ENCODE data around the gene SHANK2. TPM values are rescaled to one million over a fixed set of nuclear protein-coding genes. Genes with fewer than 3 reads are reported as not detected.

The SHANK2 gene
- total RNA-seq: not detected in 2 replicates

GRCh38 chr11:71252269-71252769, at the start of gene SHANK2:
Gene SHANK2, minus strand, starts transcription at chr11:71252577. Its CDS starts 105,251 bp downstream, at chr11:71147326.

Other genes with a start within 250 kb of the SHANK2 start
- gene DHCR7, start 195.8 kb upstream of the SHANK2 start, total RNA-seq: 44.3 and 84.8 TPM in 2 replicates
- 86.4 and 97.5 TPM in 2 replicates for gene NADSYN1, start 200.6 kb upstream of the SHANK2 start, total RNA-seq

All from thoracic aorta endothelial cell (primary cell).